Esophagus muscularis mucosa (tissue), 4 donors: ENCODE results near the gene THOP1. TPM values are rescaled to one million over a fixed set of nuclear protein-coding genes. Genes with fewer than 3 reads are reported as not detected.
"Not testable (repeated sequence)": the region's sequence is repeated elsewhere in the genome, so short reads cannot be mapped to it uniquely, and the experiment has no call there.

Experiments used
- DNase-seq: peaks from one replicate; pipeline ENCODE4 v3.0.0-alpha.2; 2017; ENCODE audit errors: extremely low spot score
- H3K27ac ChIP-seq, 4 donors: fragments of 200-600 bp; sonication (generic); replicated peaks in 1 of 4; 1 replicate in 3 of 4; 2 replicates in 1 of 4; pipeline ENCODE4 v1.5.1; 2016 to 2019; ENCODE audit warnings: mild to moderate bottlenecking in 1 of 4
- H3K27me3 ChIP-seq, 4 donors: fragments of 200-600 bp; sonication (generic); one replicate each; pipeline versions ENCODE4 v1.5.1 to v1.6.0; 2016 to 2019
- H3K36me3 ChIP-seq, 4 donors: fragments of 200-600 bp; sonication (generic); one replicate each; pipeline ENCODE4 v1.5.1; 2016 to 2019
- H3K4me1 ChIP-seq, 4 donors: fragments of 200-600 bp; sonication (generic); one replicate each; pipeline ENCODE4 v1.5.1; 2016 to 2019
- H3K4me3 ChIP-seq, 4 donors: fragments of 200-600 bp; sonication (generic); 1 replicate in 2 of 4; 2 replicates in 2 of 4; pipeline ENCODE4 v1.5.1; 2016 to 2019; ENCODE audit warnings: mild to moderate bottlenecking in 4 of 4, moderate library complexity in 1 of 4
- H3K9me3 ChIP-seq, 4 donors: fragments of 200-600 bp; sonication (generic); 1 replicate in 3 of 4; 2 replicates in 1 of 4; pipeline ENCODE4 v1.5.1; 2016 to 2019
- EP300 ChIP-seq: sonication (generic); formaldehyde crosslinking; IDR thresholded peaks from one replicate; pipeline ENCODE4 v1.6.1; 2017; ENCODE audit warnings: antibody characterized with exemption
- POLR2A ChIP-seq: fragments of 450-650 bp; IDR thresholded peaks from one replicate; pipeline ENCODE4 v1.6.1; 2017; ENCODE audit warnings: antibody characterized with exemption, moderate library complexity, mild to moderate bottlenecking, low read depth
- POLR2AphosphoS5 ChIP-seq, 2 donors: sonication (generic); formaldehyde crosslinking; IDR thresholded peaks; one replicate each; pipeline ENCODE4 v1.6.1; 2017; ENCODE audit warnings: antibody characterized with exemption in 2 of 2
- WGBS: methylation state at CpG from one replicate; pipeline ENCODE4 v1.1.5; 2018; 5-methylcytosine and 5-hydroxymethylcytosine counted together
- intact Hi-C: fragments of 100-400 bp; cut with DNase I; formaldehyde crosslinking; loops from one replicate; pipeline ENCODE4 v1.15.1; 2023
- total RNA-seq, 4 donors: library from RNA; depleted of rRNA; stranded (reverse); fragments of >200 nt; gene quantifications; one replicate each; pipeline versions ENCODE4 v1.1.0 to v1.2.1, GENCODE V29; 2016
- TF ChIP-seq, protein P1 (sequence below), 3 experiments: fragments of 200-600 bp in 2 of 3; fragments of 450-650 bp in 1 of 3; sonication (generic) in 2 of 3; IDR thresholded peaks; one replicate each; pipeline ENCODE4 v1.5.1; 2017 to 2019; ENCODE audit warnings: antibody characterized with exemption in 3 of 3, mild to moderate bottlenecking in 2 of 3, moderate library complexity in 1 of 3

Gene THOP1
- total RNA-seq, 4 donors from 2014 or later: 22.8 to 65.3 (median 42.4) TPM

DNA sequence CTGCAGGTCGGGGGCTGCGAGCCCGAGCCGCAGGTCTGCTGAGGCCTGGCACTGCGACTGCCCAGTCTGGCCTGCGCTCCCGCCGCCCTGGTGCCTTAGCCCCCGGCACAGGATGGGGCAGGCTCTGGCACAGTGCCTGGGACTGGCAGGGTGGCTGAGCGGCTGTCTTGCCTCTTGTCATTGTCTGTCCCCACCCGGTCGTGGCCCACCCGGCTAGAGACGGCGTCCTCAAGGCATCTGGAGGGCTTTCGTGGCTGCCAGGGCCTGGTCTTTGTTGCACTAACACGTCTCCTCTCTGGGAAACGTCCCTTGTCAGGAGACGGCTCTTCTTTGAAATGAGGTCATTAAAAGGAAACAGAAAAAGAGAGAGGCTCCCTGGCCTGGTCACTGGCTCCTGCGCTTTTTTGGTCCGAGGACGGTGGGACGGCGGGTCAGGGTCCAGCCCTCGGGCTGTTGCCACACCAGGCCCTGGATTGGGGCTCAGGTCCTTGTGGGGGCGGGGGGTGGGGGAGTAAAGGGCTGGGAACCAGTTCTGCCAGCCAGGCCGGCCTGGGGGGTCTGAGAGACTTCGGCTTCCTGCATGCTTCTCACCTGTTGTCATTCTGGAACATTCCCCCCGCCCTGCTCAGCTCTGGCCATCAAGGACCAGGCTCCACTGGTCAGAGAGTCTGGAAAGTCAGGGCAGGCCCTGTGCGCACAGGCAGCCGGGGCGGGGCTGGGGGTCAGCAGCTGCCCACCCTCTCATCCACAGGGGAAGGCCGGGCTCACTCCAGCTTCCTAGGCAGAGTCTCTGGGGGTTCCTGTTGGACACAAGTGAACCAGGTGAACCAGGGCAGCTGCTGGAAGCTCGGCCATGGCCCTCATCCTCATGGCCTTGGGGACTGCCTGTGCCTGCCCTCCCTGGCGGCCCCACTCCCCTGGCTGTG, 28.2 kb downstream of the THOP1 start:
- no peak overlapping the region for H3K27ac ChIP-seq
- H3K36me3 ChIP-seq: peaks cover 11 to 66% (median 50%) of the 10 kb centered on the region in 4 donors
- DNase-seq: no peak
- TF ChIP-seq, protein P1, sequence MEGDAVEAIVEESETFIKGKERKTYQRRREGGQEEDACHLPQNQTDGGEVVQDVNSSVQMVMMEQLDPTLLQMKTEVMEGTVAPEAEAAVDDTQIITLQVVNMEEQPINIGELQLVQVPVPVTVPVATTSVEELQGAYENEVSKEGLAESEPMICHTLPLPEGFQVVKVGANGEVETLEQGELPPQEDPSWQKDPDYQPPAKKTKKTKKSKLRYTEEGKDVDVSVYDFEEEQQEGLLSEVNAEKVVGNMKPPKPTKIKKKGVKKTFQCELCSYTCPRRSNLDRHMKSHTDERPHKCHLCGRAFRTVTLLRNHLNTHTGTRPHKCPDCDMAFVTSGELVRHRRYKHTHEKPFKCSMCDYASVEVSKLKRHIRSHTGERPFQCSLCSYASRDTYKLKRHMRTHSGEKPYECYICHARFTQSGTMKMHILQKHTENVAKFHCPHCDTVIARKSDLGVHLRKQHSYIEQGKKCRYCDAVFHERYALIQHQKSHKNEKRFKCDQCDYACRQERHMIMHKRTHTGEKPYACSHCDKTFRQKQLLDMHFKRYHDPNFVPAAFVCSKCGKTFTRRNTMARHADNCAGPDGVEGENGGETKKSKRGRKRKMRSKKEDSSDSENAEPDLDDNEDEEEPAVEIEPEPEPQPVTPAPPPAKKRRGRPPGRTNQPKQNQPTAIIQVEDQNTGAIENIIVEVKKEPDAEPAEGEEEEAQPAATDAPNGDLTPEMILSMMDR (IDR thresholded peaks at IDR 0.05): no peak
- no peak for TF ChIP-seq POLR2AphosphoS5 (IDR thresholded peaks at IDR 0.05)
- no peak for TF ChIP-seq POLR2A
- no peak for TF ChIP-seq EP300
- H3K27me3 ChIP-seq: no peaks in the 10 kb centered on the region
- no peak overlapping the region for H3K4me3 ChIP-seq
- no peaks in the 10 kb centered on the region for H3K4me1 ChIP-seq
- WGBS: 87% methylated on average over 33 of the region's 35 CpGs
- H3K9me3 ChIP-seq: no peaks in the 10 kb centered on the region
- intact Hi-C loops: no loop called here

DNA sequence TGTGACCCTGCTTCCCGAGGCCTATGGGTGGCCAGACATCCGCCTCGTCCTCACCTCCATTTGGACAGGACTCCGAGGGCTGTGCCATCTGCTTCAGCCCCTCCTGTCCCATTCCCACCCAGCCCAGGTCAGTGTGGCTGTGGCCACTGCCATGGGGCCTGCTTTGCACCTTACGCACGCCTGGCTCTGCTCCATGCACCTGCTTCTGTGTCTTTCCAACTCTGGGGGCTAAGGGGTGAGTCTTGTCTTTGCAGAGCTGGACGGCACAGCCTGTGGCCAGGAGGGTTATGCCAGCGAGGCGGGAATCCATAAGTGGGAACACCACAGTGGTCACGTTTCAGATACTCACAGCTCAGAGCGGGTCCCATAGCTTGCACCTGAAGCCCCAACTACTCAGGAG, 29.1 kb downstream of the THOP1 start:
- Histone ChIP-seq H3K4me1 (peaks cover 0 to 4% (median 2%) of the 10 kb centered on the region in 4 donors), H3K27me3 (no peaks in the 10 kb centered on the region), H3K9me3 (no peaks in the 10 kb centered on the region), H3K36me3 (peaks cover 3 to 56% (median 40%) of the 10 kb centered on the region in 4 donors), H3K27ac (no peak overlapping the region), H3K4me3 (no peak overlapping the region)
- intact Hi-C loops: no loop called here
- no peak for TF ChIP-seq POLR2AphosphoS5 (IDR thresholded peaks at IDR 0.05)
- no peak for TF ChIP-seq POLR2A
- TF ChIP-seq, protein P1 (IDR thresholded peaks at IDR 0.05): no peak
- TF ChIP-seq EP300: no peak
- 96% methylated on average over 9 of the region's 11 CpGs for WGBS
- DNase-seq: no peak

DNA sequence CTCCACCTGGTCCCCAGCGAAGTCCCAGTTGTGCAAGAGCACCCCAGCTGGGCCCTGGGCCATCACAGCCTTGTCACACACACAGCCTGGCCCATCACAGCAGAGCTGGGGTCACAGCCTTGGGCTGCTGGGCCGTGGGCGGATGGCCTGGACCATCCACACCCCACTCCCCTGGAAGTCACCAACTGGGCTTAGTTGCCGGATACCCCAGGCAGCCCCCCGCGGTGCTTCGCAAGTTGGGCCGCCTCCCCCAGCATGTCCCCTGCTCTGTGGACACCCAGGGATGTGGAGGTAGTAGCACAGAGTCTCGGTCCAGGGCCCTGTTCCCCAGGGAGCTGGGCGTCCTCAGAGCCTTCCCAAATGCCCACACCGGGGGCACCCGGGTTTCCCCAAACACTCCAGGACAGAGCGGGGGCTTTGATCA, 29.9 kb downstream of the THOP1 start:
- Histone ChIP-seq H3K4me1 (peaks cover 0 to 7% (median 5%) of the 10 kb centered on the region in 4 donors), H3K4me3 (no peak overlapping the region), H3K27me3 (no peaks in the 10 kb centered on the region), H3K36me3 (peaks cover 0 to 49% (median 33%) of the 10 kb centered on the region in 4 donors), H3K9me3 (no peaks in the 10 kb centered on the region), H3K27ac (no peak overlapping the region)
- WGBS: 85% methylated on average over 2 of the region's 13 CpGs
- intact Hi-C loops: no loop called here
- DNase-seq: no peak
- no peak for TF ChIP-seq EP300

DNA sequence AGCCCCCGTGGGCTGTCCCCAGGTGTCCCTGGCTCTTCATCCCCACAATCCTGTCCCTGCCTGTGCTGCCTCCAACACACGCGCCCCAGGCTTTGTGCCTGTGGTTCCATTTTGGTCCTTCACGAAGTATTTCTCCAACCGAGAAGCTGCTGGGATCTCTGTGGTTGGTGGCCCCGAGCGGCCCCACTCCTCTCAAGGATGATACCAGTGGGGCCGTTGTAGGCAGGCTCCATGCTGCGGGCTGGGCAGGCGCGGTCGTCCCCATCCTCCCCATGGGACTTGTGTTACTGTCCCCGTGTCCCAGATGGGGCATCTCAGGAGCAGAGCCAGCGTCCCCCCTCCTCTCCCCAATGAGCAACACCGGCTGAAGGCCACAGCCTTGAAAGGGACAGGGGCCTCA, 30.6 kb downstream of the THOP1 start:
- DNase-seq: no peak
- Histone ChIP-seq H3K27ac (no peak overlapping the region), H3K9me3 (no peaks in the 10 kb centered on the region), H3K27me3 (no peaks in the 10 kb centered on the region), H3K4me3 (no peak overlapping the region), H3K4me1 (peaks cover 3 to 14% (median 13%) of the 10 kb centered on the region in 4 donors), H3K36me3 (peaks cover 0 to 41% (median 26%) of the 10 kb centered on the region in 4 donors)
- WGBS: 91% methylated on average over 13 of the region's 15 CpGs
- TF ChIP-seq POLR2A (no peak), EP300 (no peak), POLR2AphosphoS5 (IDR thresholded peaks at IDR 0.05) (no peak)
- TF ChIP-seq, protein P1 (IDR thresholded peaks at IDR 0.05): no peak
- intact Hi-C loops: no loop called here

DNA sequence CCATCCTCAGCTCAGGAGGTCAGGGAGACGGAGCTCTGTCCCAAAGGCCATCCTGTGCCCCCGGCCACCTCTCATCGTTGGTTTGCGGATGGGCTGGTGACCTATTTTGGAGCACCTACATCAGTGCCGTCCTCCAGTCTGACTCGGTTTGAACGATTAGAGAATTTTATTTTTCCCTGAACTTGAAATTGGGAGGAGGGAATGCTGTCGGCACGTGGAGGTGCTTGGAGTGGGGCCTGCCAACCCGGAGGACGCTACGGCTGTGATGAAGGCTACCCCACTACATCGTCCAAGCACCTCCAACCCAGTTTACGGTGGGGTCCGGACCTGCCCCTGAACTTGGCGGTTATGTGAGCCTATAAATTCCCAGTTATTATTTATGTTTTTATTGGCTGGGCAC, 31.3 kb downstream of the THOP1 start:
- TF ChIP-seq, protein P1 (IDR thresholded peaks at IDR 0.05): no peak
- TF ChIP-seq POLR2A (no peak), POLR2AphosphoS5 (IDR thresholded peaks at IDR 0.05) (no peak), EP300 (no peak)
- Histone ChIP-seq H3K27me3 (no peaks in the 10 kb centered on the region), H3K36me3 (peaks cover 0 to 35% (median 22%) of the 10 kb centered on the region in 4 donors), H3K27ac (no peak overlapping the region), H3K4me1 (peaks cover 3 to 19% (median 18%) of the 10 kb centered on the region in 4 donors), H3K4me3 (no peak overlapping the region), H3K9me3 (no peaks in the 10 kb centered on the region)
- WGBS: 92% methylated on average over 16 of the region's 16 CpGs
- no peak for DNase-seq
- intact Hi-C loops: no loop called here

DNA sequence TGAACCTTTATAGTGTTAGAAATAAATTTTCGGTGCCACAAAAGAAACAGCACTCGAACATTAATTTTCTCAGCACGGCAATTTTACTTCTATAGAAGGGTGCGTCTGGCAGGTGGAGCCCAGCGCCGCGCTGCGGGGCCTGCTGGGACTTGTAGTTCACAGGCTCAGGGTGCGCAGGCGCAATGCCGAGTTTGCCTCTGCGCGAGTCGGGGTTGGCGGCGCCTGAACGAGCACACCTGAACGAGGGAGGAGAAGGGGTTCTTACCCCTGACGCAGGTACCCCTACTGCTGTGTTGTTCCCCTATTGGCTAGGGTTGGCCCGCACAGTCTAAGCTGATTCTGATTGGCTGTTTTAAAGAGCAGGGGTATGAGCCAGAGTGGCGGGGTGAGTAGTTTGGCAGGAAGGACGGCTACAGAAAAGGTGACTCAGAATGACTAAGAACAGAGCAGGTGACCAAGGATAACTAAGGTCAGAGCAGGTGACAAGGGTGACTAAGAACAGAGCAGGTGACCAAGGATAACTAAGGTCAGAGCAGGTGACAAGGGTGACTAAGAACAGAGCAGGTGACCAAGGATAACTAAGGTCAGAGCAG, 32.0 kb downstream of the THOP1 start:
- DNase-seq, H3K4me3 ChIP-seq, H3K27me3 ChIP-seq, H3K9me3 ChIP-seq, intact Hi-C loops, H3K27ac ChIP-seq: not testable (repeated sequence)
- 72% methylated on average over 22 of the region's 22 CpGs for WGBS
- Histone ChIP-seq H3K36me3 (peaks cover 0 to 28% (median 16%) of the 10 kb centered on the region in 4 donors), H3K4me1 (peaks cover 3 to 20% (median 18%) of the 10 kb centered on the region in 4 donors)
